Mesenteric fat pad (tissue), 1 donor: ENCODE measurements around the gene PPP6R1. TPM values are rescaled to one million over a fixed set of nuclear protein-coding genes. Genes with fewer than 3 reads are reported as not detected.
A peak's percentile ranks its signal among the peaks of the same experiment; 100 is the strongest.

Experiments
- DNase-seq: peaks from one replicate; pipeline ENCODE4 v3.0.0-alpha.2; 2020; ENCODE audit warnings: low spot score
- long read RNA-seq: library from polyadenylated mRNA; unstranded; transcript quantifications from one replicate; pipeline ENCODE4 v2.0.0, GENCODE V29; 2020
- total RNA-seq: library from RNA; stranded (reverse); fragmentation: NEBNext Ultra II Directional; extraction: Animal tissue kit (Norgen Biotek cat#: 25700); gene quantifications from one replicate; pipeline ENCODE4 v1.2.1, GENCODE V29; 2021
- donor health status: DM: yes; HTN: yes; CAD: no.

The PPP6R1 gene, protein sequence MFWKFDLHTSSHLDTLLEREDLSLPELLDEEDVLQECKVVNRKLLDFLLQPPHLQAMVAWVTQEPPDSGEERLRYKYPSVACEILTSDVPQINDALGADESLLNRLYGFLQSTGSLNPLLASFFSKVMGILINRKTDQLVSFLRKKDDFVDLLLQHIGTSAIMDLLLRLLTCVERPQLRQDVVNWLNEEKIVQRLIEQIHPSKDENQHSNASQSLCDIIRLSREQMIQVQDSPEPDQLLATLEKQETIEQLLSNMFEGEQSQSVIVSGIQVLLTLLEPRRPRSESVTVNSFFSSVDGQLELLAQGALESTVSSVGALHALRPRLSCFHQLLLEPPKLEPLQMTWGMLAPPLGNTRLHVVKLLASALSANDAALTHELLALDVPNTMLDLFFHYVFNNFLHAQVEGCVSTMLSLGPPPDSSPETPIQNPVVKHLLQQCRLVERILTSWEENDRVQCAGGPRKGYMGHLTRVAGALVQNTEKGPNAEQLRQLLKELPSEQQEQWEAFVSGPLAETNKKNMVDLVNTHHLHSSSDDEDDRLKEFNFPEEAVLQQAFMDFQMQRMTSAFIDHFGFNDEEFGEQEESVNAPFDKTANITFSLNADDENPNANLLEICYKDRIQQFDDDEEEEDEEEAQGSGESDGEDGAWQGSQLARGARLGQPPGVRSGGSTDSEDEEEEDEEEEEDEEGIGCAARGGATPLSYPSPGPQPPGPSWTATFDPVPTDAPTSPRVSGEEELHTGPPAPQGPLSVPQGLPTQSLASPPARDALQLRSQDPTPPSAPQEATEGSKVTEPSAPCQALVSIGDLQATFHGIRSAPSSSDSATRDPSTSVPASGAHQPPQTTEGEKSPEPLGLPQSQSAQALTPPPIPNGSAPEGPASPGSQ
- total RNA-seq, result 49.4 TPM
- long read RNA-seq, transcript PPP6R1-204 (7 exons, 2,389 nt), result major isoform, 8 of 42 reads
- long read RNA-seq, partial matches to known transcripts, result 23 of 42 reads
- long read RNA-seq, other reads (novel, unspliced or antisense), result 9 of 42 reads

- peak; percentile 98 for DNase-seq
Measured at GRCh38 chr19:55258828-55259539, at the start of gene PPP6R1. TSS of gene PPP6R1 (minus strand) at chr19:55259017. CDS start at chr19:55247103, 11,914 bp downstream.

- DNase-seq, result no peak
Measured at GRCh38 chr19:55308281-55308680, 49.5 kb upstream of the PPP6R1 start.

- DNase-seq, result no peak
Measured at GRCh38 chr19:55306712-55307111, 47.9 kb upstream of the PPP6R1 start.

DNA sequence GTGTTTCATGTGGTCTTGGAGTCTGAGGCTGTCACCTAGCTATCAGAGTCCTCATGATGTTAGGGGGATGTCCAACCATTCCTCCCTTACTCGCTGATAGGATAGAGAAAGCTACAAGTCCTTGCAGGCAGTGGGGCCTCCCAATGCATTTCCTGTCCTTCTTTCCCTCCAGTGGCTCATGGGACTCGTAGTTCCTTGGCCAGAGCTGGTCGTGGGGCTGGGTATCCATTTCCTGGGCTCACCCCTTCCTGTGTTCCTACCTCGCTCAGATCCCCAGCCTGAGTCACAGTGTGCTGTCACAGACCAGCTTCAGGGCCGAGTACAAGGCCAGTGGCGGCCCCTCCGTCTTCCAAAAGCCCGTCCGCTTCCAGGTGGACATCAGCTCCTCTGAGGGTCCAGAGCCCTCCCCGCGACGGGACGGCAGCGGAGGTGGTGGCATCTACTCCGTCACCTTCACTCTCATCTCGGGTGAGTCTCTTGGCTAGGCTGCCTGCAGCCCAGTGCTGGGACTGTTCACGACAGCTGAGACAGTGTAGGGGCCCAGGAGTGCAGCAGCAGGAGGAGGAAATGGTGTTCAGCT, 47.3 kb upstream of the PPP6R1 start:
- DNase-seq, result no peak

DNA sequence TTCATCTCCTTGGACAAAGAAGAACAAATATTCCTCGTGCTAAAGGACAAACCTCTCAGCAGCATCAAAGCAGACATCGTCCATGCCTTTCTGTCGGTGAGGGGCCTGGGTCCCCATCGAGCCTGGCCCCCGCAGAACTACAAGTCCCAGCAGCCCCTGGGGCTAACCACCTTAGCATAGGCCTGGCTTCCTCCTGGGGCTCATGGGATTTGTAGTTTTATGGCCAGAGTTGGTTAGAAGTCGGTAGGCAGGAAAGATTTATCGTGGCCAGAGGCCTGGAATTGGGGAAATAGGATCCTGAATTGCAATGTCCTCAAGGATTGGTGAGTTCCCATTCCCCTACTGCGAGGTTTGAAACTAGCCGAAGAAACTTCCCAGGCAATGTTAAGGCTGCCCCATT, 46.7 kb upstream of the PPP6R1 start:
- no peak for DNase-seq

DNA sequence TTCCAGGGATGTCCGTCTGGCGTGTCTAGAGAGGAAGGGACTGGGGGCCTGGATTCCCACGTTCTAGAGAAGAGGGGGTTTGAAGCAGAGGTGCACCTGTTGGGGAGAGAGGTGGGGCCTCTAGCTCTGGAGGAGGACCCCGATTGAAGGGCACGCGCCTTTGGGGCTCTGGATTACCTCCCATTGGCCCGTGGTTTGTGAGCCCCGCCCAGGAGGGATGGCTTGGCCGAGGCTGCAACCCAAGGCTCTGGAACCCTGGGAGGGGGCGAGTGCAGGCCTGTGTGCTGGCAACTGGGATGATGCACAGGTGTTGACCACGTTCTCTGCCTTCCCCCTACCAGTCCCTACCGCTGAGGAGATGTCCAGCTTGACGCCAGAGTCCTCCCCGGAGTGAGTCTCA, 46.2 kb upstream of the PPP6R1 start:
- DNase-seq, result no peak

- no peak for DNase-seq
Measured at GRCh38 chr19:55304279-55304978, 45.6 kb upstream of the PPP6R1 start.

DNA sequence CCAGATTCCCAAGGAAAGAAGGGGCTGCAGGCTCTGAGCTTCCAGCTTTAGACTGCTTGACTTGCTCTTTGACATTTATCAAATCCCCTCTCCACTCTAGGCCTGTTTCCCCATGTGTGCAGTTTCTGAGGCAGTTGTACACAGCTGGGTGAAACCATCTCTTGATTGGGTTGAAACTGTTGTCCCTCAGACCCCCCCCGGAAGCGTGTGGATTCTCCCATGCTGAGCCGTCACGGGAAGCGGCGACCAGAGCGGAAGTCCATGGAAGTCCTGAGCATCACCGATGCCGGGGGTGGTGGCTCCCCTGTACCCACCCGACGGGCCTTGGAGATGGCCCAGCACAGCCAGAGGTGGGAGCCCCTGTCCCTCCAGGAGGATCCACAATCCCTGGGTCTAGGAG, 44.7 kb upstream of the PPP6R1 start:
- DNase-seq, result no peak

- DNase-seq, result no peak
Measured at GRCh38 chr19:55302318-55302703, 43.5 kb upstream of the PPP6R1 start.

GRCh38 chr19:55301459-55302317, 42.9 kb upstream of the PPP6R1 start:
- DNase-seq, result peak; percentile 98

- no peak for DNase-seq
Measured at GRCh38 chr19:55300886-55301458, 42.2 kb upstream of the PPP6R1 start.

DNA sequence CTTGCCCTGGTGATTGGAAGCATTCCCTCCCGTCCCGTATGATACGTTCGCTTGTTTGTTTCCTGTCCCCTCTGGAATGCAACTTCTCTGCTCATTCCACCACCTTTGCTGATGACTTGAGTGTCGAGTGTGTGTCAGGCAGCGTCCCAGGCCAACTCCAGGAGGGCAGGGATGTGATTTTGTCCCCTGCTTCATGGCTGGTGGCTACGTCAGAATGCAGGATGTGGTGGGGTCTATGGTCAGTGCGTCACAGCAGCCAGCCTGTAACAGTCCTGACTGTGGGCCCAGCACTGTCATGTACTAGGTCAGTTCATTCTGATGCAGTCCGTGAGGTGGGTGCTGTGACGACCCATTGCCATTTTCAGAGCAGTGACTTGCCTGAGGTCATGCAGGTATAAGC, 41.2 kb upstream of the PPP6R1 start:
- no peak for DNase-seq

- DNase-seq, result no peak
Measured at GRCh38 chr19:55297267-55297666, 38.5 kb upstream of the PPP6R1 start.

- no peak for DNase-seq
Measured at GRCh38 chr19:55289117-55289796, 30.4 kb upstream of the PPP6R1 start.

DNA sequence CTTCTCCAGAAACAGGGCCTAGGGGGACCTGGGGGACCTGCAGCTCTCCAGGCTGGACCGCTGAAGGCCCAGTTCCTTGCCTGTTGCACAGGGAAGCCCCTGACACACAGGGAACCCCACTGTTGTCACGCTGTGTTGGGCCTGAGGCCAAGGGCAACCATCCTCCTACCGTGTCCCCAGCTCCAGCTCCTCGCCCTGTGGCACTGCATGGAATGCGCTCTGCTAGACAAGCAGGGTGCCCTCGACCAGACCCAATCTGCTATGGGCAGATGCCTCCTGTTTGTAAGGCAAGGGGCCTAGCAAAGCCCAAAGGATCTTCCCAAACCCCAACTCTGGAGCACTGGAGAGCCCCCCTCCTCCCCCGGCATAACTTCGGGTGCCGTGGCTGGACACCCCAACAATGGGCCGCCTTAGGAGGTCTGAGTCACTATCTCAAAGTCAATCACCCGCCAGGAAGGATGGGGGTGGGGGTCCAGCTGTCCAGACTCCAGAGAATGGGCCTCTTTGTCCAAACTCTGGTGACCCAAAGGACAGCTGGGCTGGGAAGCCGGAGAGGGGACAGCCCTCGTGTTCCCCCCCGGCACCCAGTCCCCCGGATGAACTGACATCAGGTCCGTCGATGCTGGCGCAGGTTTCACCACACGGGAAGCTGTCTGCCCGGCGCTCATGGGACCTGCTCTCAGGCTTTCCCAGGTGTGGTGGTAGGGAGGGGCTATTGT, 28.7 kb upstream of the PPP6R1 start:
- DNase-seq, result no peak

- DNase-seq, result no peak
Measured at GRCh38 chr19:55285229-55285890, 26.5 kb upstream of the PPP6R1 start.

DNA sequence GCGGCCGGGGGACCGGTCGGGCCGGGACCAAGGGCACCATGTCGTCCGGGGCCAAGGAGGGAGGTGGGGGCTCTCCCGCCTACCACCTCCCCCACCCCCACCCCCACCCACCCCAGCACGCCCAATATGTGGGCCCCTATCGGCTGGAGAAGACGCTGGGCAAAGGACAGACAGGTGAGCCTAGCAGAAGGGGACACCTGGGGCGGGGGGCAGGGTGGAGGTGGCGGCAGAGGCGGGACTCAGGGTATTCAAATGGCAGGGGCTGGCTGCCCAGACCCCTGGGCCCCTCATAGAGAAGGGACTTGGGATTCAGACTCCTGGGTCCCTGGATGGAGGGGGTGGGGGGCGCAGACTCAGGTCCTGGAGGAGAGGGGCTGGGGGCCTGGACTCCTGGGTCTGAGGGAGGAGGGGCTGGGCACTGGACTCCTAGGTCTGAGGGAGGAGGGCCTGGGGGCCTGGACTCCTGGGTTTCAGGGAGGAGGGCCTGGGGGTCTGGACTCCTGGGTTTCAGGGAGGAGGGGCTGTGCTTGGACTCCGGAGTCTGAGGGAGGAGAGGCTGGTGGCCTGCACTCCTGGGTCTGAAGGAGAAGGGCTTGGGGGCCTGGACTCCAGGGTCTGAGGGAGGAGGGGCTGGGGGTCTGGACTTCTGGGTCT, 25.7 kb upstream of the PPP6R1 start:
- DNase-seq, result no peak
